Activated T-cell treated with anti-CD3 and anti-CD28 coated beads, Interleukin-2, amount 50 U/mL, for 4 hours (primary cell): ENCODE results near the gene USP17L20. TPM values are rescaled to one million over a fixed set of nuclear protein-coding genes. Genes with fewer than 3 reads are reported as not detected.
"Not testable (repeated sequence)": the region's sequence is repeated elsewhere in the genome, so short reads cannot be mapped to it uniquely, and the experiment has no call there.

Source experiments
- ATAC-seq, 2 donors: fragments of 200-7000 bp; cut with Tn5 transposase; one replicate each; pipeline ENCODE4 v1.10.0; 2021
- DNase-seq: peaks from one replicate; pipeline ENCODE4 v3.0.0-alpha.2; 2020
- H3K27me3 Mint-ChIP-seq: one replicate; pipeline ENCODE4 v1.8.0; 2021; ENCODE audit warnings: low read depth, mixed read lengths
- H3K36me3 Mint-ChIP-seq: one replicate; pipeline ENCODE4 v1.8.0; 2022; ENCODE audit warnings: mixed read lengths; ENCODE audit not compliant: insufficient read depth
- H3K4me1 Mint-ChIP-seq: one replicate; pipeline ENCODE4 v1.8.0; 2021; ENCODE audit warnings: low read depth, mixed read lengths
- H3K4me3 Mint-ChIP-seq: one replicate; pipeline ENCODE4 v1.8.0; 2021; ENCODE audit warnings: mild to moderate bottlenecking, moderate library complexity, mixed read lengths
- H3K9me3 Mint-ChIP-seq: one replicate; pipeline ENCODE4 v1.8.0; 2021; ENCODE audit warnings: mixed read lengths
- total RNA-seq, 3 donors: library from RNA; stranded (reverse); gene quantifications; one replicate each; pipeline ENCODE4 v1.2.1, GENCODE V29; 2021

The USP17L20 gene
- not detected for total RNA-seq

- not testable (repeated sequence) for H3K27me3 Mint-ChIP-seq, H3K9me3 Mint-ChIP-seq, DNase-seq, H3K4me1 Mint-ChIP-seq, H3K36me3 Mint-ChIP-seq, H3K4me3 Mint-ChIP-seq, ATAC-seq
These were observed at the start of gene USP17L20 for GRCh38 chr4:9257824-9258223. Gene USP17L20 (plus strand): TSS chr4:9258124. CDS start chr4:9258124, 0 bp downstream.

GRCh38 chr4:9210357-9210756, 47.6 kb upstream of the USP17L20 start, which contains the start of gene USP17L10:
Gene USP17L10 (plus strand): TSS chr4:9210657. CDS start chr4:9210657, 0 bp downstream.
- not testable (repeated sequence) for DNase-seq, H3K9me3 Mint-ChIP-seq, ATAC-seq, H3K27me3 Mint-ChIP-seq, H3K4me1 Mint-ChIP-seq, H3K36me3 Mint-ChIP-seq, H3K4me3 Mint-ChIP-seq

- not testable (repeated sequence) for H3K27me3 Mint-ChIP-seq, H3K9me3 Mint-ChIP-seq, DNase-seq, ATAC-seq, H3K36me3 Mint-ChIP-seq, H3K4me3 Mint-ChIP-seq, H3K4me1 Mint-ChIP-seq
These were observed 43.2 kb upstream of the USP17L20 start for GRCh38 chr4:9214701-9215100.

- not testable (repeated sequence) for DNase-seq, ATAC-seq, H3K9me3 Mint-ChIP-seq, H3K36me3 Mint-ChIP-seq, H3K27me3 Mint-ChIP-seq, H3K4me3 Mint-ChIP-seq, H3K4me1 Mint-ChIP-seq
These were observed 42.8 kb upstream of the USP17L20 start, which contains the start of gene USP17L11 for GRCh38 chr4:9215105-9215504. Gene USP17L11 (plus strand): TSS chr4:9215405. CDS start chr4:9215405, 0 bp downstream.

GRCh38 chr4:9219852-9220251, 38.1 kb upstream of the USP17L20 start, which contains the start of gene USP17L12:
Gene USP17L12 (plus strand): TSS chr4:9220152. CDS start chr4:9220152, 0 bp downstream.
- H3K9me3 Mint-ChIP-seq, H3K4me3 Mint-ChIP-seq, DNase-seq, ATAC-seq, H3K4me1 Mint-ChIP-seq, H3K36me3 Mint-ChIP-seq, H3K27me3 Mint-ChIP-seq: not testable (repeated sequence)

GRCh38 chr4:9224596-9224995, 33.3 kb upstream of the USP17L20 start, which contains the start of gene USP17L13:
Gene USP17L13 (plus strand): TSS chr4:9224896. CDS start chr4:9224896, 0 bp downstream.
- H3K36me3 Mint-ChIP-seq, H3K9me3 Mint-ChIP-seq, DNase-seq, ATAC-seq, H3K4me1 Mint-ChIP-seq, H3K27me3 Mint-ChIP-seq, H3K4me3 Mint-ChIP-seq: not testable (repeated sequence)

GRCh38 chr4:9230249-9230648, 27.7 kb upstream of the USP17L20 start:
- H3K27me3 Mint-ChIP-seq, H3K4me1 Mint-ChIP-seq, H3K9me3 Mint-ChIP-seq, H3K4me3 Mint-ChIP-seq, H3K36me3 Mint-ChIP-seq, ATAC-seq, DNase-seq: not testable (repeated sequence)

GRCh38 chr4:9234085-9234484, 23.8 kb upstream of the USP17L20 start, which contains the start of gene USP17L15:
Gene USP17L15 (plus strand): TSS chr4:9234385. CDS start chr4:9234385, 0 bp downstream.
- not testable (repeated sequence) for H3K9me3 Mint-ChIP-seq, H3K36me3 Mint-ChIP-seq, ATAC-seq, H3K27me3 Mint-ChIP-seq, H3K4me1 Mint-ChIP-seq, DNase-seq, H3K4me3 Mint-ChIP-seq

GRCh38 chr4:9238461-9238860, 19.5 kb upstream of the USP17L20 start:
- ATAC-seq, H3K4me1 Mint-ChIP-seq, DNase-seq, H3K4me3 Mint-ChIP-seq, H3K9me3 Mint-ChIP-seq, H3K36me3 Mint-ChIP-seq, H3K27me3 Mint-ChIP-seq: not testable (repeated sequence)

- not testable (repeated sequence) for H3K4me1 Mint-ChIP-seq, H3K9me3 Mint-ChIP-seq, H3K36me3 Mint-ChIP-seq, ATAC-seq, H3K4me3 Mint-ChIP-seq, H3K27me3 Mint-ChIP-seq, DNase-seq
These were observed 14.3 kb upstream of the USP17L20 start, which contains the start of gene USP17L17 for GRCh38 chr4:9243579-9243978. Gene USP17L17 (plus strand): TSS chr4:9243879. CDS start chr4:9243879, 0 bp downstream.

GRCh38 chr4:9247953-9248680, 9.8 kb upstream of the USP17L20 start, which contains the start of gene USP17L18:
Gene USP17L18 (plus strand): TSS chr4:9248630. CDS start chr4:9248630, 0 bp downstream.
- not testable (repeated sequence) for H3K4me3 Mint-ChIP-seq, ATAC-seq, H3K27me3 Mint-ChIP-seq, H3K9me3 Mint-ChIP-seq, H3K4me1 Mint-ChIP-seq, H3K36me3 Mint-ChIP-seq
- peak; percentile 6 for DNase-seq

- not testable (repeated sequence) for ATAC-seq, H3K4me3 Mint-ChIP-seq, H3K4me1 Mint-ChIP-seq, H3K27me3 Mint-ChIP-seq, DNase-seq, H3K36me3 Mint-ChIP-seq, H3K9me3 Mint-ChIP-seq
These were observed 4.8 kb upstream of the USP17L20 start, which contains the start of gene USP17L19 for GRCh38 chr4:9253078-9253477. Gene USP17L19 (plus strand): TSS chr4:9253378. CDS start chr4:9253378, 0 bp downstream.

GRCh38 chr4:9262572-9262971, 4.6 kb downstream of the USP17L20 start, which contains the start of gene USP17L21:
Gene USP17L21 (plus strand): TSS chr4:9262872. CDS start chr4:9262872, 0 bp downstream.
- H3K27me3 Mint-ChIP-seq, H3K4me1 Mint-ChIP-seq, H3K36me3 Mint-ChIP-seq, H3K4me3 Mint-ChIP-seq, ATAC-seq, H3K9me3 Mint-ChIP-seq, DNase-seq: not testable (repeated sequence)

GRCh38 chr4:9267319-9267718, 9.4 kb downstream of the USP17L20 start, which contains the start of gene USP17L22:
Gene USP17L22 (plus strand): TSS chr4:9267619. CDS start chr4:9267619, 0 bp downstream.
- not testable (repeated sequence) for H3K9me3 Mint-ChIP-seq, DNase-seq

More at GRCh38 chr4:9267319-9267718, 9.4 kb downstream of the USP17L20 start, which contains the start of gene USP17L22:
- not testable (repeated sequence) for H3K27me3 Mint-ChIP-seq, H3K4me3 Mint-ChIP-seq, ATAC-seq, H3K4me1 Mint-ChIP-seq, H3K36me3 Mint-ChIP-seq
